Endodermal cell (in vitro differentiated cells): ENCODE results near the gene ATP2A1. TPM values are rescaled to one million over a fixed set of nuclear protein-coding genes. Genes with fewer than 3 reads are reported as not detected.

Source experiments
- DNase-seq: peaks from one replicate; pipeline ENCODE4 v3.0.0-alpha.2; 2017
- H3K27ac ChIP-seq: 2 replicates; pipeline ENCODE4 v1.5.1; 2013; ENCODE audit warnings: mild to moderate bottlenecking, low read depth, low read length, moderate library complexity
- H3K27me3 ChIP-seq: 2 replicates; pipeline ENCODE4 v1.6.1; 2013; ENCODE audit warnings: mild to moderate bottlenecking, low read length, moderate library complexity; ENCODE audit not compliant: insufficient read depth, control insufficient read depth, poor library complexity, severe bottlenecking
- H3K36me3 ChIP-seq: 2 replicates; pipeline ENCODE4 v1.7.0; 2013; ENCODE audit warnings: mild to moderate bottlenecking, low read length, moderate library complexity; ENCODE audit not compliant: control insufficient read depth, insufficient read depth
- H3K4me1 ChIP-seq: one replicate; pipeline ENCODE4 v1.7.0; 2013; ENCODE audit warnings: low read length; ENCODE audit not compliant: control insufficient read depth, insufficient read depth
- H3K4me3 ChIP-seq: 2 replicates; pipeline ENCODE4 v1.5.1; 2013; ENCODE audit warnings: mild to moderate bottlenecking, low read length, moderate library complexity
- H3K9ac ChIP-seq: 2 replicates; pipeline ENCODE4 v1.6.1; 2013; ENCODE audit warnings: mild to moderate bottlenecking, low read length, moderate library complexity; ENCODE audit not compliant: poor library complexity, severe bottlenecking; ENCODE audit errors: extremely low read depth
- H3K9me3 ChIP-seq: 2 replicates; pipeline ENCODE4 v1.6.1; 2013; ENCODE audit warnings: mild to moderate bottlenecking, low read length, moderate library complexity; ENCODE audit not compliant: control insufficient read depth
- H3K27ac Mint-ChIP-seq: 2 replicates; pipeline ENCODE4 v1.8.0; 2020; ENCODE audit warnings: mixed read lengths
- H3K27me3 Mint-ChIP-seq: 2 replicates; pipeline ENCODE4 v1.8.0; 2021; ENCODE audit warnings: mild to moderate bottlenecking, mixed read lengths; ENCODE audit not compliant: insufficient read depth
- H3K36me3 Mint-ChIP-seq: 2 replicates; pipeline ENCODE4 v1.8.0; 2020; ENCODE audit warnings: low read depth, mixed read lengths
- H3K4me1 Mint-ChIP-seq: 2 replicates; pipeline ENCODE4 v1.8.0; 2020; ENCODE audit warnings: mixed read lengths
- H3K4me3 Mint-ChIP-seq: 2 replicates; pipeline ENCODE4 v1.8.0; 2020; ENCODE audit warnings: mild to moderate bottlenecking, moderate library complexity, mixed read lengths
- H3K9me3 Mint-ChIP-seq: 2 replicates; pipeline ENCODE4 v1.8.0; 2020; ENCODE audit warnings: mild to moderate bottlenecking, mixed read lengths
- WGBS, 2 experiments: methylation state at CpG; one replicate each; pipeline versions ENCODE4 v1.1.5 to v1.1.7; 2013; ENCODE audit warnings: missing lambda C conversion rate in 2 of 2, mixed read lengths in 1 of 2; ENCODE audit not compliant: insufficient coverage in 1 of 2, insufficient read length in 1 of 2; 5-methylcytosine and 5-hydroxymethylcytosine counted together
- total RNA-seq, 2 donors: library from RNA; stranded (reverse); fragmentation: NEBNext Ultra II Directional in 1 of 2; extraction: Animal tissue kit (Norgen Biotek cat#: 25700) in 1 of 2; gene quantifications; 2 replicates in 1 of 2; 3 replicates in 1 of 2; pipeline ENCODE4 v1.2.1, GENCODE V29; 2021
- TF ChIP-seq, protein P1 (sequence below): fragments of 200-600 bp; sonication (generic); conservative IDR thresholded peaks from 2 replicates; pipeline ENCODE4 v1.5.0; 2021; ENCODE audit warnings: antibody characterized with exemption, mild to moderate bottlenecking

The ATP2A1 gene
- total RNA-seq, 2 donors from 2014 or later = 4.7 to 7.7 TPM

GRCh38 chr16:28845761-28846079 lies 32.6 kb upstream of the ATP2A1 start:
- H3K4me1 Mint-ChIP-seq = peaks cover 9% of the 10 kb centered on the region
- H3K27ac Mint-ChIP-seq = peak overlapping the region; percentile 98
- no peaks in the 10 kb centered on the region for H3K9me3 Mint-ChIP-seq
- Histone ChIP-seq H3K9me3 (no peaks in the 10 kb centered on the region), H3K36me3 (peaks cover 28% of the 10 kb centered on the region), H3K27ac (peak overlapping the region; percentile 79), H3K4me1 (no peaks in the 10 kb centered on the region), H3K9ac (peak overlapping the region; percentile 82), H3K27me3 (no peaks in the 10 kb centered on the region), H3K4me3 (peak overlapping the region; percentile 87)
- no peaks in the 10 kb centered on the region for H3K27me3 Mint-ChIP-seq
- 1 to 2% methylated on average over 12 to 16 of the region's 16 CpGs for WGBS, 2 experiments
- DNase-seq = no peak
- H3K4me3 Mint-ChIP-seq = peak overlapping the region; percentile 96
- H3K36me3 Mint-ChIP-seq = peaks cover 40% of the 10 kb centered on the region
- TF ChIP-seq, protein P1, sequence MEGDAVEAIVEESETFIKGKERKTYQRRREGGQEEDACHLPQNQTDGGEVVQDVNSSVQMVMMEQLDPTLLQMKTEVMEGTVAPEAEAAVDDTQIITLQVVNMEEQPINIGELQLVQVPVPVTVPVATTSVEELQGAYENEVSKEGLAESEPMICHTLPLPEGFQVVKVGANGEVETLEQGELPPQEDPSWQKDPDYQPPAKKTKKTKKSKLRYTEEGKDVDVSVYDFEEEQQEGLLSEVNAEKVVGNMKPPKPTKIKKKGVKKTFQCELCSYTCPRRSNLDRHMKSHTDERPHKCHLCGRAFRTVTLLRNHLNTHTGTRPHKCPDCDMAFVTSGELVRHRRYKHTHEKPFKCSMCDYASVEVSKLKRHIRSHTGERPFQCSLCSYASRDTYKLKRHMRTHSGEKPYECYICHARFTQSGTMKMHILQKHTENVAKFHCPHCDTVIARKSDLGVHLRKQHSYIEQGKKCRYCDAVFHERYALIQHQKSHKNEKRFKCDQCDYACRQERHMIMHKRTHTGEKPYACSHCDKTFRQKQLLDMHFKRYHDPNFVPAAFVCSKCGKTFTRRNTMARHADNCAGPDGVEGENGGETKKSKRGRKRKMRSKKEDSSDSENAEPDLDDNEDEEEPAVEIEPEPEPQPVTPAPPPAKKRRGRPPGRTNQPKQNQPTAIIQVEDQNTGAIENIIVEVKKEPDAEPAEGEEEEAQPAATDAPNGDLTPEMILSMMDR = no peak

GRCh38 chr16:28846080-28846932 lies 32.0 kb upstream of the ATP2A1 start, which contains the start of gene TUFM:
TSS of gene TUFM (minus strand) at chr16:28846348. CDS start at chr16:28846269, 79 bp downstream.
- H3K9me3 Mint-ChIP-seq = no peaks in the 10 kb centered on the region
- peak within 1 kb of the TSS; percentile 82 for H3K9ac ChIP-seq
- H3K27me3 Mint-ChIP-seq = no peaks in the 10 kb centered on the region
- 2 to 8% methylated on average over 16 to 73 of the region's 73 CpGs for WGBS, 2 experiments
- H3K27me3 ChIP-seq = no peaks in the 10 kb centered on the region
- peak; percentile 99 for DNase-seq
- H3K36me3 ChIP-seq = peaks cover 26% of the 10 kb centered on the region
- H3K4me1 ChIP-seq = no peaks in the 10 kb centered on the region
- TF ChIP-seq, protein P1 = peak; percentile 74
- H3K9me3 ChIP-seq = no peaks in the 10 kb centered on the region
- H3K27ac ChIP-seq = peak within 1 kb of the TSS; percentile 79
- H3K27ac Mint-ChIP-seq = peak within 1 kb of the TSS; percentile 98
- peak within 1 kb of the TSS; percentile 87 for H3K4me3 ChIP-seq
- H3K36me3 Mint-ChIP-seq = peaks cover 38% of the 10 kb centered on the region
- H3K4me1 Mint-ChIP-seq = peaks cover 9% of the 10 kb centered on the region
- H3K4me3 Mint-ChIP-seq = peak within 1 kb of the TSS; percentile 96

DNA sequence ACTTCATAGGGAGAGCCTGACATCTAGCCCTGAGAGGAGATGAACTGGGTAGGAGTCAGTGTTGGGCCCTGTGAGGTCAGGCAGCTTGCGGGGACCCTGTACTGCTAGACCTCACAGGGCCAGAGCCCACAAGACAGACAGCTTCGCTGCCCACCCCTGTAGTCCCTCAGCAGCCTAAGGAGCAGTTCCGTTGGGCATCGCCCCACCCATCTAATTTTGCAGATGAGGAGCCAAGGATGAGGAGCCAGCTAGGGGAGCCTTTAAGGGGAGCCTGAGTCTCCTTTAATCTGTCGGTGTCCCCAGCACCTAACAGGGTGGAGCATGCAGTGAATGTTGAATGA lies 31.4 kb upstream of the ATP2A1 start:
- Mint-ChIP-seq H3K36me3 (peaks cover 34% of the 10 kb centered on the region), H3K4me3 (peak overlapping the region; percentile 96), H3K27ac (peak overlapping the region; percentile 98), H3K4me1 (peaks cover 9% of the 10 kb centered on the region), H3K9me3 (no peaks in the 10 kb centered on the region), H3K27me3 (no peaks in the 10 kb centered on the region)
- Histone ChIP-seq H3K36me3 (peaks cover 23% of the 10 kb centered on the region), H3K9me3 (no peaks in the 10 kb centered on the region), H3K27ac (no peak overlapping the region), H3K27me3 (no peaks in the 10 kb centered on the region), H3K4me3 (peak overlapping the region; percentile 87), H3K9ac (peak overlapping the region; percentile 68), H3K4me1 (no peaks in the 10 kb centered on the region)
- peak; percentile 56 for DNase-seq
- 46 to 54% methylated on average over 2 to 5 of the region's 5 CpGs for WGBS, 2 experiments
- TF ChIP-seq, protein P1 = no peak
